NCI-H146 (cell line): Measurements from ENCODE around the gene LYPD5.
"Not testable (repeated sequence)": the region's sequence is repeated elsewhere in the genome, so short reads cannot be mapped to it uniquely, and the experiment has no call there.

Experiments used
- DNase-seq: peaks from one replicate; lab custom pipeline; 2025; lab: John Stamatoyannopoulos, UW

LYPD5 gene

GRCh38 chr19:43806401-43806800 is 4.2 kb upstream of the LYPD5 start:
- DNase-seq = not testable (repeated sequence)

DNA sequence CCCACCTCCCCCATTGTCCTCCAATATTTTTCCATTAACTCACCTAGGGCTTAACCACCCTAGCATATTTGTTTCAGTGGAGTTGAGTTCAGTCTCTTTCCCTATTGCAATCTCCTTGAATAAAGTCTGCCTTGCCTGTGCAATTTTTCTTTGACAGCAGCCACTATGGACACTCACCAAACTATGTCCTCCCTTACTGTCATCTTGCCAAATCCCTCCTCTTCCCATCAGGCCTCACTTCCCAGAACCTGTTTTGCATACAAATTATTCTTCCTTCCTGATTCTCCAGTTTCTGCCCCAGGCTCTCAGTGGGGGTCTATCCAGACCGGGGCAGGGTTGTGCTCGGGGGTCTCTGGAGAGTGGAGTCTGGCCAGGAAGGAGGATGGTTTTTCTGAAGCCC is 2.2 kb upstream of the LYPD5 start:
- DNase-seq = no peak

DNA sequence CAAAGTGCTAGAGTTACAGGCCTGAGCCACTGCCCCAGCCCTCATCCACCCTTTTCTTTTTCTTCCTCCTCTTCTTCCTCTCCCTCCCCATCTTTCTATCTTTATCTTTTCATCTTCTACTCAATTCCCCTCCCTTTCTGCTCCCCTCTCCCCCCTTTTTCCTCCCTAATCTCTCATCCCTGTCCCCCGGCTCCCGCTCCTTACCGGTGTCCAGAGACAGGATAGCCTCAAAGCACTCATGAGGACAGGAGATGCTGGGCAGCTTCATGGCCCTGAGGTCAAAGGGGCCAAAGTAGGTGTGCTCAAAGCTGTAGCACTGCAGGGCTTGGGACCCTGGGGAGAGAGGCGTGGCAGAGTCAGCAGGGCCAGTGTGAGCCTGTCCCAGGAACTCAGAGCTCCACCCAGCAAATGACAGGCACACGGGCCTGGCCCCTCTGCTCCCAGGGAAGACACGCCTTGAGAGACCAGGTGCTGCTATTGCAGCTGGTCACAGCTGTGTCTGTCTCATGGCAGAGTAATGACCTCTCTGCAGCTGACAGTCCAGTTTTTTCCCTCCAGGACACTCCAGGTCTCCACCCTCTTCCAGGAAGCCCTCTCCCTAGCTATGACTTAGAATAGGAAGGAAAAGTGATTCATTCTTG is 2.6 kb downstream of the LYPD5 start:
- DNase-seq = peak; percentile 81

- peak; percentile 93 for DNase-seq
Measured at GRCh38 chr19:43798546-43799409, 3.5 kb downstream of the LYPD5 start.

GRCh38 chr19:43798026-43798545 is 4.2 kb downstream of the LYPD5 start:
- DNase-seq = no peak

GRCh38 chr19:43797556-43797955 is 4.7 kb downstream of the LYPD5 start:
- DNase-seq = no peak

DNA sequence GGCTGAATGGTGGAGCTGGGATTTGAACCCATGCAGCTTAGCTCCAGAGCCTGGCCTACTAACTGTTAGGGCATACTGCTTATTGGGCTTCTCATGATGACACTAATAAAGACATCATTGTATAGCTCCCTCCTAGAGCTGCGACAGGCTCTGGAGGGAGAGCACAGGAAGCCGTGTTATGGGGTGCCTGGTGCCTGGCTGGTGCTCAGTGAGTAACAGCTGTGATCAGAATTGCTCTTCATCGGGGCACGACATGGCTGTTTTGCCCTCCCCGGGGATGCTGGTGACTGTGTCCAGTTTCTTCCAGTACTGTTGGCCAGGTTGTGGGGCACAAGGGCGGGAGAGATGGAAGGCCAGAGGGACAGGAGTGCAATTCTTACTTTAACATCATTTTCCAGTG is 5.1 kb downstream of the LYPD5 start:
- no peak for DNase-seq

DNA sequence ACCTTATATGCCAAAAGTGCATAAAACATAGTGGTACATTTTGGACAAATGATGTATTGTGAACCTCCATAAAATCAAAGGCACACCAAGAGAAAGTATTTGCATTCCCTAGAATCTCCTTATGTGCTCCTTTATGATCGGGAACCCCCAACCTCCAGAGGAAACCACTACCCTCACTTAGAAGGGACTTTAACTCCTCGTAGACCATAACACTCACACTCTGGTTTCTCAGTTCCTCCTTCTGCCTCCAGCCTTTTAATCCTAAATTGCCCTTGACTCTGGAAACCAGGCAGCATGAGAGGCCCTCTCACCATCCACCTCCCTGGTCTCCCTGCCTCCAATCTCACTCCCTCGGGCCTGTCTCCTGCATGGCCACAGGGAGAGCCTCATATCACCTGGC is 11.7 kb downstream of the LYPD5 start:
- no peak for DNase-seq

GRCh38 chr19:43789029-43789428 is 13.2 kb downstream of the LYPD5 start:
- DNase-seq = no peak

GRCh38 chr19:43786665-43787064 is 15.6 kb downstream of the LYPD5 start:
- no peak for DNase-seq

- peak; percentile 75 for DNase-seq
Measured at GRCh38 chr19:43784981-43785808, 17.1 kb downstream of the LYPD5 start.

DNA sequence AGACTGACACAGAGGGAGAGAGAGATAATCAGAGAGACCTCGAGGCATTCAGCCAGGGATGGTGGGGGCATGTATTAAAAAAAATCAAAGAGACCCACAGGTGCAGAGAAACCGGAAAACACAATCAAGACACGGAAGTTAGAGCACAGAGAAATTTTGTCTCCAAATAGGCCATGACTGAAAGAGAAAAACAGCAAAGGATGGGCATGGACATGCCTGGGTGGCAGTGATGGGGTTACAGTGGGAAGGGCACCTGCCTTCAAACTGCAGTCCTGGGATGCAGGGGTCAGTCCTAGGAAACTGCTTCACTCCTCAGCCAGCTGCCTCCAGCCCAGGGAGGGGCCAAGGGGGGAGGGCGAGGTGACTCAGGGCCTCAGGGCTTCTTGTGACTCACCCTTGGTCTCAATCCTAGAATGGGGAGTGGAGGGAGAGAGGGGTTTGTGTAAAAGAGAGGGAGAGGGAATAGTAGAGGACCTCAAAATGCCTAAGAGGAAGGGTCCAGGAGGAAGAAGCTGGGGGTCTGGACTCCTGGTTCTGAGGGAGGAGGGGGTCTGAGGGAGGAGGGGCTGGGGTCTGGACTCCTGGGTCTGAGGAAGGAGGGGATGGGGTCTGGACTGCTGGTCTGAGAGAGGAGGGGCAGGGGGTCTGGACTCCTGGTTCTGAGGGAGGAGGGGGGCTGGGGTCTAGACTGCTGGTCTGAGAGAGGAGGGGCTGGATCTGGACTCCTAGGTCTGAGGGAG is 17.8 kb downstream of the LYPD5 start:
- no peak for DNase-seq

DNA sequence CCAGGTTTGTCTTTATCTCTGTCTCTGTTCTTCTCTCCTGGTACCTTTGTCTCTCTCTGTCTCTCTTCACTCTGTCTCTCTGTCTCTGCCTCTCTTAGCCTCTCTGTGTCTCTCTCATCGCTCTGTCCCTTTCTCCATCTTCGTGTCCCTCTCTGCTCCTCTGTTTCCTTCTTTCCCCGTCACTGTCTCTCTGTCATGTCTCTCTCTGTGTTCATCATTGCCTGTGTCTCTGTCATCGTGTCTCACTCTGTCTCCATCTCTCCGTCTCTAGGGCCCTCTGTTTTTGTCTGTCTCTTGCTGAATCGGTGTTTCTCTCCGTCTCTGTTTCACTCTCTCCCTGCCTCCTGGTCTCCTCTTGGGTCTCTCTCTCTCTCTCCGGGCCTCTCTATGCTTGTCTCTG is 18.6 kb downstream of the LYPD5 start:
- no peak for DNase-seq

DNA sequence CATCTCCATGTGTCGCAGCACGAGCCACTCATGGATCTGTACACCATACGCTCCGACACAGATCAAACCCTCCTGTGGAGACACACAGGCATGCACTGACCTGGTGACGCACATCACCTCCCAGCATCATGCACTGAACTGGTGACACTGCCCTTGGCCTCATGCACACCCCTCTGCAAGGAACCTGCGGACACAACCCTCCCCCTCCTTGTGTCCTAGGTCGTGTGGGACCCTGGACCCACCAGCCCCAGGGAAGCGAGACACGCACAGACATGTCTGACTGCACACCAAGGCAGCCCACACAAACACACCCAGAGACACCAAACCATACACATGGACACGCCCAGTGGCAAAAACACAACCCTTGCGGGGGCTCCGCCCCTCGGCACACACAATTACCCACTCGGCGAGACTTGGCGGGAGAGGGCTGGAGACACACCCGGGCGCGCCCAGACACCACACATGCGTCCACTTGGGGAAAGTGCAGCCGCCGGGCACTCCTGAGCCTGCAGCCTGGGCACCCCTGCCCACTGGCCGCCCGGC is 19.5 kb downstream of the LYPD5 start:
- no peak for DNase-seq

GRCh38 chr19:43782311-43782660 is 20.0 kb downstream of the LYPD5 start:
- DNase-seq = no peak

GRCh38 chr19:43781630-43782310 is 20.5 kb downstream of the LYPD5 start:
- no peak for DNase-seq

DNA sequence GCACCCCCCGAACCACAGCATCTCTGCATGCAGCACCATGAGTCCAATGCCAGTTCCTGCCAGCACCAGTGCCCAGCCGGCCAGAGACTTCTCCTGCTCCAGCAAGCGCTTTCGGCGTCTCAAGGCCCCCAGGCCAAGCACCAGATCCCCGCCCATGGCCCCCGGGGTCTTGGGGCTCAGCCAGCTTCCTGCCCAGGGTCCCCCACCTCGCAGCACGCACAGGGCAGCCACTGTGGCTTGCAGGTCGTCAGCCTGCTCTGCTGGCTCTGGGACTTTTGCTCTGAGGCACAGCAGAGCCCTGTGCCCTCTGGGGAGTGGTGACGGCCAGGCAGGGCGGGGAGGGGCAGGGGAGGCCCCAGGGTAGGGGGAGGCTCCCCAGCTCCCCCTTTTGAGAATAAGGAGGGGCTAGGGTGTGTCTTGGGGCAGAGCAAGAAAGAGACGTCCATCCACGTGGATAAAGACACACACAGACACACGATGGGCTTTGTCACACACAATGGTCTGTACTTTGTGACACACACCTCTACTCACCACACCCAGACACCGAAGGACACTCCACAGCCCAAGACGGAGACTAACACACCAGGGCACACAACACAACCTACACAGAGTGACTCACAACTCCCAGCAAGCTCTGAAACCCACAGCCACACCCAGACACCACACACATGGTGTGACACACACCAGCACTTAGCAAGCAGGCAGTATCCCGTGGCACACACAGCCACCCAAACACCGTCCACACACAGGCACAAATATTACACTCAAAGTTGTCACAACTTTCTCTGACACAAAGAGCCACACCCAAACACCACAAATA is 21.3 kb downstream of the LYPD5 start, which contains the start of gene KCNN4:
TSS of gene KCNN4 (minus strand) at position 268 of the 820 bp plus-strand sequence. CDS start at position 156, 112 bp downstream.
- no peak for DNase-seq

DNA sequence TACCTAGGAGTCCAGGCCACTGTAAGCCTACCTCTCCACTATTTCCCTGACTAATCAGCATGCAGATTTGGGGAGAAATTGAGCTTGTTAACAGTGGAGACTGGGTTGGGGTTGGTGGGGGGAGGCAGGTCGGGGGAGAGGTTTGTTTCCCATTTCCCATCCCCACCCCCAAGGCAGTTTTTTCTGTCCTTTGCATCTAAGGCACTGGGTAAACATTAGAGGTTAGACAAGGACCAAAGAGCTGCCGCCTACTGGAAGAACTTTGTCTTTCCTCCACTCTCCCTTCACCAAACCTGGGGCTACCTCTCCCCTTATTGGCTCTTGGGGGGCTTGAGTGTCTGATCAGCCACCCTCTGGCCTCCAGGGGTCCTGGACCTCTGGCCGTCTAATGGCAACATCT is 22.4 kb downstream of the LYPD5 start:
- DNase-seq = peak; percentile 31

DNA sequence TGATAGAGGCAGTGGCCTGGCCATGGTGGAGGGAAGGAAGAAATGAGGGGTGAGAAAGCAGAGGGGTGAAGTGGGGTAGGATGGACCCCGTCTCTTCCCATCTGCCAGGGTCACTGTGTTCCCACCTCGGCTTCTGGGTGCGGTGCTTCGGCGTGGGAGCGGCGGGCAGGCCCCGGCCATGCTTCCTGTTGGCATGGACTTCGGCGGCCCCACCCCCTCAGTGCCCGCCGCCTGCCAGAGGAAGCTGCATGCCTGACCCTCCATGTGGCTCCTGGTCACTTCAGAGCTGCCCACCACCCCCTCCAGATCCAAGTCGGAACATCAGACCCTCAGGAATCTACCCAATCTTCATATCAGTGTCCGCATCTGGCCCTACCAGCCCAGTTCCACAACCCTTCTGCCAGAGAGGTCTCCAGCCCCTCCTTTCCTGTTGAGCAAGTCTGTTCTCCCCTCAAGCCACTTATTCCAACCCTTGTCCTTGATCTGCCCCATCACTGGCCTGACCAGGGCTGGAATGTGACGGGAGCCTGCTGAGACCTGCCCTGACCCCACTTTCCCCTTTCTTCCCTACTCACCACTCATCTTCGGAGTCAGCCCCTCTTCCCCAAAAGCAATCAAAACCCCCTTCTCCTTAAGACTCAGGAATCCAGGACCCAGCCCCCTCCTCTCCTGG is 23.0 kb downstream of the LYPD5 start:
- no peak for DNase-seq
